Iris pigment epithelial cell (primary cell): ENCODE measurements around the gene RGSL1.

Source experiments
- DNase-seq: peaks from one replicate; pipeline ENCODE4 v3.0.0-alpha.2; 2011; ENCODE audit warnings: low read depth

RGSL1 gene

DNA sequence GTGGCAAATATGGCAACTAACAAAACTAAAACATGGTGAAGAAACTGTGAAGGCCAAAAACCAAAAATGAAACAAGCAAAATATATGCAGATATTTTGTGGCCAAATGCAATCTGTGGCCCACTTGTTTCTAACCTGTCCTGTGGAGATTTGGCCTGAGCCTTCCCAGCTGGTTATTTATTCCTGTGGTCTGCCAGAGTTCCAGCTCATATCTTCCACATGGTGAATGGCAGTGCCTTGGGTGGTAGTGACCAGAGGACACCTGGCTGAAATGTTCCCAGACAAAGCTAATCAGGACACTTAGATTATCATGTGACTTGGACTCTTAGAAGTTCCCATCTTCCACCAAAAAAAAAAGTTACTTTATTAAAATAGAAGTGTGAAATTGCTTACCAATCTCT lies 99.4 kb downstream of the RGSL1 start:
- DNase-seq: no peak

DNA sequence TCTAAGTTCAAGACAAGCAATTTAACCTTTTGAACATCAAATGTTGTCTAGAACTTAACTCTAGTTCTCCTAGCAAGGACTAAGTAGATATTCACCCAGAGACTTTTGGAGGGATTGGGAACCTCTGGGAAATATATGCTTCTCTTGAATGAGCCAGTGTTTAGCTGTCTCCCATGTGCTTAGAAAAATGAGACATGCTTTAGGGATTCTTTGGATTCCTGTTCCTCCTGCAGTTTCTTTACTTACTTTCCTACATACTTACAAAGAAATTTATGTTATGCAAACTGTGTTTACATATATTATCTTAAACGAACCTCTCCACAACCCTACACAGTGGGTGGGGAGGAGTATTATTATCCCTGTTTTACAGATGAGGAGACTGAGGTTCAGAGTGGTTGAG lies 99.9 kb downstream of the RGSL1 start:
- DNase-seq: no peak

DNA sequence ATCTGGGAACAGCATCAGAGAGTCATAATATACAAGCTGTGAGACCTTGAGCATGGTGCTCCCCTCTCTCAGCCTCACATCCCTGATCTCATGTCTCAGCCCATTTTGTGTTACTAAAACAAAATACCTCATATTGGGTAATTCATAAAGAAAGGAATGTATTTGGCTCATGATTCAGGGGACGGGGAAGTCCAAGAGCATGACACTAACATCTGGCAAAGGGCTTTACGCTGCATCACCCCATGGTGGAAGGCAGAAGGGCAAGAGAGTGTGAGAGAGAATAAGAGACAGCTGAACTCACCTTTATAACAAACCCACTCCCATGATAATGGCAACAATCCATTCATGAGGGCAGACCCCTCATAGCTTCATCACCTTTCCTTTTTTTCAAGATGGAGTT lies 102.6 kb downstream of the RGSL1 start:
- DNase-seq: no peak

DNA sequence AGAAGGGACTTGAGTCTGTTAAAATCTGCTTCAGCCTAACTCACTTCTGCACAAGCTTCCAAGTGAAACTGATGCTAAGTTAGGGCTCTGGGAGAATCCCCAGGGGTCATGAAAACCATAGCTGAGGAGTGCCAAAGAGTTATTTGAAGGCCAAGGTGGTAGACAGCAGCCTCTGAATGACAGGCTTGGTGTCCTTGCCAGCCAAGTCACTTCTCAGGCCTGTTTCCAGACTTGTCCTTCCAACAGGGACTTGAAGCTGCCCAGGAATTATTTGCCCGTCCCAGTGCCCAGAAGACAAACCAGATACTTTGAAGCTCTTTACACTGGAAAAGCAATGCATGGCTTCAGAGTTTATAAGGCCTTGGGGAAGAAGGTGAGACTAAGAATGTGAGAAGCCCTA lies 105.5 kb downstream of the RGSL1 start:
- no peak for DNase-seq

- no peak for DNase-seq
Measured at GRCh38 chr1:182556279-182556678, 106.3 kb downstream of the RGSL1 start.

GRCh38 chr1:182560392-182560984 lies 110.5 kb downstream of the RGSL1 start:
- no peak for DNase-seq

- DNase-seq: no peak
Measured at GRCh38 chr1:182561456-182561855, 111.5 kb downstream of the RGSL1 start.

- DNase-seq: peak; percentile 17
Measured at GRCh38 chr1:182563095-182563494, 113.1 kb downstream of the RGSL1 start.

DNA sequence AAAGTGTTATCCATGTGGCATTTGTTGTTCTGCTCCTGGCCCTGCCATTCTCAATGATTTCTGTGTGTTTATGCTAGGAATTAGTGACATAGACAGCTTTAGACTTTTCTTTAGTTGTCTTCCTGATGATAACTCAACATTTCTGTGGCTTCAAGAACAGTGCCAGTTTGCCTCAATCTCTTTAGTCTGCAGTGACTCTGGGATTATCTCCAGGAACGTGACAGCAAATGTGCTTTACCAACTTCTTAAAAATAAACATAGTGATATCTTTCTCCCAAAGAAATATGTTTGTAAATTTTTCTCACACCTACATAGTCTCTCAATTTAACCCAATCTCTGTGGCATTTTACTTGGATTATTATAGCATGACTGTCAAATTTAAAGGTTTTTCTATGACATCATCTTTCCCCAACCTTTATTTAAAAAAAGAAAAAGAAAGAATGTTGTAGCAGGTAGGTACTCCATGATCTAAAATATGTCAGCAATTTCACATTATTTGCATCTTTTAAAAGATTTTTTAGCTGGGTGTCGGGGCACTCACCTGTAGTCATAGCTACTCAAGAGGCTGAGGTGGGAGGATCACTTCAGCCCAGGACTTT lies 114.6 kb downstream of the RGSL1 start:
- no peak for DNase-seq

DNA sequence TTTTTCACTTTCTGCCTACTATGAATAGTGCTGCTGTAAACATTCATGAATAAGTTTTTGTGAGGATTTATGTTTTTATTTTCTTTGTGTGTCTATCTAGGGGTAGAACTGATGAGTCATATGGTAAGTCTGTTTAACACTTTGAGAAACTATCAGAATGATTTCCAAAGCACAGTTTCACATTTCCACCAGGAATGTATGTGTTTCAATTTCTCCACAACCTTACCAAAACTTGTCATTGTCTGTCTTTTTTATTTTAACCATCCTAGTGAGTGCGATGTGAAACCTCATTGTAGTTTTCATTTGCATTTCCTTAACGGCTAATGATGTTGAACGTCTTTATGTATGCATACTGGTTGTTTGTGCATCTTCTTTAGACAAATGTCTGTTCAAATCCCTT lies 115.6 kb downstream of the RGSL1 start:
- DNase-seq: peak; percentile 39

DNA sequence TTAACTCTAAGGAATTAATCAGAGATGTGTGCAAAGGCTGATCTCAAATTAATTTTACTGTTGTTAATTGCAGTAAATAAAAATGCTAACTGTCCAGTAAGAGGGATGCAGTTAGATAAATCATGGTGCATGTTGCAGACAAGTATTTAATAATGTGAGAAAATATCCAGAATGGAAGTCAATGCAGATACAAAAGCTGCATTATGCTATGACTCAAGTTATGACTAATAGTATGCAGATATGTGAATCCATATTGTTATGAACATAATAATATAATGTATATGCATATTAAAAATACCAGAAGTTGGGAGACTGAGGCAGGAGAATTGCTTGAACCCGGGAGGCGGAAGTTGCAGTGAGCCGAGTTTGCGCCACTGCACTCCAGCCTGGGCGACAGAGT lies 117.7 kb downstream of the RGSL1 start:
- no peak for DNase-seq

GRCh38 chr1:182568647-182569284 lies 118.8 kb downstream of the RGSL1 start:
- no peak for DNase-seq

- DNase-seq: no peak
Measured at GRCh38 chr1:182569939-182570610, 120.1 kb downstream of the RGSL1 start.

- DNase-seq: no peak
Measured at GRCh38 chr1:182570611-182570970, 120.6 kb downstream of the RGSL1 start.

GRCh38 chr1:182574156-182574555 lies 124.2 kb downstream of the RGSL1 start:
- no peak for DNase-seq

DNA sequence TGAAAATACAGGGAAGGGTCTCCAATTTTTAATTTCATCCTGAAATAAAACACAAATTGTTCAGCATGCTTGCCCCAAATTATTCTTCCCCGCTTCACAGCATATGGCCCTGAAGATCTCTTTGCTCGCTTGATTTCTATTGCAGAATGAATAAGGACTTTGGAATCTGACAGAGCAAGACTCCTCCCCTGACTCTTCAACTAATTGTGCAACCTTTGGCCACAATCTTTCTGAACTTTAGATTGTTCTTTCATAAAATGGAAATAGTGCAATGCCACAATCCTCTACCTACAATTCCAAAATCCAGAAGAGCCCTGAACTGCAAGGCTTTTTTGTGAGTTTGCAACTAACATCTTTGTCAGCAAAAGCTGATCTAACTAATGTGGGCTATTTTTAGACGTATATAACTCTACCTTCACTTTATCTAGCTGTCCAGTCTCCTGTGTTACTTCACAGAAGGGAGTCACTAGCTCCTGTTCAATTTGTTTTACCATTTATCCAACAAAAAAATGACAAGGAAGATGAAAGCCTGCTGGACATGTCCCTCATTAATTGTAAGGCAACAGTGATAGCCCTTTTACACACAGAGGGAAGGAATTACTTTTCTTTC lies 125.7 kb downstream of the RGSL1 start:
- DNase-seq: peak; percentile 86

GRCh38 chr1:182580736-182581135 lies 130.8 kb downstream of the RGSL1 start:
- DNase-seq: no peak

GRCh38 chr1:182584746-182585145 lies 134.8 kb downstream of the RGSL1 start:
- DNase-seq: no peak

- no peak for DNase-seq
Measured at GRCh38 chr1:182586380-182586779, 136.4 kb downstream of the RGSL1 start.

DNA sequence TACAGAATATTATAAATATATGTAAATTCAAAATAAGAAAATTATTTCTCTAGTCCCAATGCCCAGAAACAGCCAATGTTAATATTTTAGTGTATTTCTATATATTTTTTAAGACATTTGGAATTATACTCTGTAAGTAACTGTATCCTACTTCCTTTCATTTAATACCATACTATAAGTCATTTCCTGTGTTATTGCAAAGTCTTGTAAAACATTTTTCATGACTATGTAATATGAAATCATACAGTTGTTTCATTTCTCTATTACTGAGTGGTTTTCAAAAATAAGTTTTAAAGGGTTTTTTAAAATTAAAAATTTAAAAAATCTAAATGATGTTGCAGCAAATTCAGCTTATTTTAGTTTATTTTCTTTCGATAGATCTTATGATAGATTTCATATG lies 137.1 kb downstream of the RGSL1 start:
- no peak for DNase-seq

- DNase-seq: no peak
Measured at GRCh38 chr1:182587666-182588499, 137.9 kb downstream of the RGSL1 start.
